Amygdala (tissue), 56 donors: ENCODE results near the gene REXO1.
"Not testable (repeated sequence)": the region's sequence is repeated elsewhere in the genome, so short reads cannot be mapped to it uniquely, and the experiment has no call there.

Experiments
- DNase-seq, 56 donors: peaks; one replicate each; lab custom pipeline; 2025; lab: John Stamatoyannopoulos, UW

The REXO1 gene

DNA sequence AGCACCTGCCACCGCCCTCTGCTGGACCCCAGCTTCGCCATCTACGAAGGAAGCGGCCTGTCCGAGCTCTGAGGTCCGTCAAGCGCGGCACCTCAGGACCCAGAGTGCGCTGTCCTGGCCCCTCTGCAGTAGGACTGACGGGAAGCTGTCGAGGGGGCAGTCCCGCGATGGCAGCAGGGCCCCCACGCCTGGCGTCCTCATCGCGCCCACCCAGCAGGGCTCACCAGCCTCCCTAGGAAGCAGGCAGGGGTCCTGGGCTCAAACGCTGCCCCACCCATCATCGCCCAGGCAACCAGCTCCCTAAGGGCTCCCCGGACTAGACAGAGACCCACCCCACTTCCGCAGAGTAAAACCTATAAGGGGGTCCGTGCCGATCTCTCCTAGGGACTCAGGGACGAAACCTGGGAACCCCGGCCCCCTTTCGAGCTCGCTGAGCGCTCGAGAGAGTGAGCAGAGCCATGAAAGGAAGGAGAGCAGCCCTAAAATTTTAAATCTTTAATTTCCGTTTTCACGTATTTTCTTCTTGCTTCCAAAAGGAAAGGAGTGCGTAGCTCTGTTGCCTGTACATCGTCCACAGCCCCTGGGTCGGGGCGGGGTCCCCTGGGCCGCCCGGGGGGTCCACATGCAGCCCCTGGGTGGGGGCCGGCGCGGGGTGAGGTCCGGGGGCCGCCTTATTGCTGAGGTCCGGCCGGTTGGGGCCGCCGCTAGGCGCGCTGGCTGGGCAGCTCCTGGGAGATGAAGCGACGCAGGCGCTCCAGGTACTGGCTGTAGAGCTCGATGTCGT, 28.4 kb upstream of the REXO1 start:
- not testable (repeated sequence) for DNase-seq

DNA sequence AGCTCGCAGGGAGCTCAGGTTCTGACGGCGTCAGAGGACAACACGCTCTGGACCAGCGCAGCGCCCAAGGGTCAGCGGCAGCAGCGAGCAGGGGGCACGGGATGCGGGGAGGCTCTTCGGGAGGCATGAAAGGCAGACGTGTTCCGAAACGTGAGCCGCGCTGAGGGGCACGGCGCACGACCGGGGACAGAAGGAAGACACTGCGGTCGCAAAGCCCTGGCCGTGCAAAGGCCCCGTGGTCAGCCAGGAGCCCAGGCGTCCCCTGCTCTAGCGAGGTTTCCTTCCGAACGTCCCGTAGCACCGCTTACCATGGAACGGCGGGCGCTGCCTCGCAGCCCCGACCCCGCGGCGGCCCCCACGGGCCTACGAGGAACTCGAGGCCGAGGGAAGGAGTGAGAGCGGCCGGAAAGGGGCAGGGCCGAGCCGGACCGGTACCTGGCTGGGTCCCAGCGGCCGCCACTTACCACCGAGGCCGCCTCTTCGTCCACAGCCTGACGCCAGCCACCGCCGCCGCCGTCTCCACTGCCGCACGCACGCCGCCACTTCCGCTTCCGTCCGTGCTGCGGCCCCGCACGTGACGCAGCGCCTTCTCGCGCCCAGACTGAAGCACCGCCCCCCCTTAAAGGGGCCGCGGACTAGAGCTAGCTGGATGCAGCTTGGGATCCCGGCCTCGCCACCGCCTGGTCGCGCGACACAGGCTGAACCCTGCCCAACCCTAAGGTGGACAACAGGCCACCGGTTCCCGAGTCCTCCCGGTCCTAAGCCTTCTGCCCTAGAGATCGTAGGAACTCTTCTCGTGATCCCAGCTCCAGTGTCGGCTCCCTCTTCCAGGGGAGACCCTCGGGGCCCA, 27.6 kb upstream of the REXO1 start:
- peak in 55 of 56 donors; percentile 50 to 96 (median 84) for DNase-seq

- not testable (repeated sequence) for DNase-seq
Measured at GRCh38 chr19:1875265-1875645, 27.0 kb upstream of the REXO1 start.

GRCh38 chr19:1874554-1875185, 26.4 kb upstream of the REXO1 start:
- no peak for DNase-seq

DNA sequence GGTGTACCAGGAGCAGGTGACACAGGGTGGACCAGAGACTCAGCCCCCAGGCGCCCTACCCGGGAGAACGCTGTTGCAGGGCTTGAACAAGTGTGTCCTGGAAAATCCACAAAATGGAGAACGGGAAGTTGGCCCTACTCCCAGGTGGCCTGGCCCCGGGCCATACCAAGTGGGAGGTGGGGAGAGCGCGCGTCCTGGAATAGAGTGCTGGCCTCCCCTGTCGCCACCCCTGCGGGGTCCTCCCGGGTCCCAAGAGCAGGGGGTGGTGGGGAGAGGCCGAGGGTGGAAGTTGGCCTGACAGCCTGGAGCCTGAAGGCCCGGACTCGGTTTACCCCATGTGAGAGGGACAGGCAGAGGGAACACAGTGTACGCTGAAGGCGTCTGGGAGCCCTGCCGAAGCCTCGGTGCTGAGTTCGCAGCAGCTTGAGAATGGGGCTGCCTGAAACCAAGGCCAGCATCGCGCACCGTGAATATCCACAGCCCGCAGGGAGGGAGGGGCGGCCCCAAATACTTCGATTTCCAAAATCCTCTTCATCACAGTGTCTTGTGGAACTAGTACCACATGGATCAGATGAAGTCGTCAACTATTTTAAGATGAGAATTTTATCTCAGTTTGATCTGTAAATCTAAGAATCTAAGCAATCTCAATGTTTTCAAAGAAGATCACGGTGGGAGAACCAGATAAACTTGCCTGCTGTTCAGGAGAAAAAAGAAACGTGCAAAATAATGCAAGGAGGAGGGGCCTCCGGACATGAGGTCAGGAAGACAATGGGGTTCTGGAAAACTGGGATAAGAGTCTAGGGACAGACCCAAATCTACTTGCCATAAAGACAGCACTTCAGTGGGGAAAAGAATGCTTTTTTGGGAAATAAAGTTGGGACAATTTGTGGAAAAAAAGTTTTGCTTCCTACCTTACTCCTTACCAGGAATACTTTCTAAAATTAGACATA, 25.5 kb upstream of the REXO1 start:
- DNase-seq: peak in 26 of 56 donors; percentile 28 to 82 (median 57)

- DNase-seq: peak in 1 of 56 donors; percentile 60
Measured at GRCh38 chr19:1872807-1873523, 24.7 kb upstream of the REXO1 start.

DNA sequence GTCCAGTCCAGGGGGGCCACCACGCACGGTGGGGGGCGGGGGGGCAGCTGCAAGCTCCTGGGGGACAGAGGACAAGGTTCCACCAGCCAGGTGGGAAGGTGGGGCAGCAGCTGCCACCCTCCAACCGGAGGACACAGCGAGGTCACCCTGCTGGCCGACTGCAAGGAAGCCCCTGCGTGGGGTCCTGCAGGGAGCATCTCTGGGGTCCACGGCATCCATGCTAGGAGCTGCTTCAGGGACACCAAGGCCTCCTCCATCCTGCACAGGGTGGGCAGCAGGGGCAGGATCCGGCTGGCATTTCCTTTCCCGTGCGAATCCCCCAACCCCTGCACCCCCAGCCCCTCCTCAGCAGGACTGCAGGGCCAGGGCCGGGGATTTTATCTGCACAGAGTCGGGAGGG, 23.3 kb upstream of the REXO1 start:
- no peak for DNase-seq

DNA sequence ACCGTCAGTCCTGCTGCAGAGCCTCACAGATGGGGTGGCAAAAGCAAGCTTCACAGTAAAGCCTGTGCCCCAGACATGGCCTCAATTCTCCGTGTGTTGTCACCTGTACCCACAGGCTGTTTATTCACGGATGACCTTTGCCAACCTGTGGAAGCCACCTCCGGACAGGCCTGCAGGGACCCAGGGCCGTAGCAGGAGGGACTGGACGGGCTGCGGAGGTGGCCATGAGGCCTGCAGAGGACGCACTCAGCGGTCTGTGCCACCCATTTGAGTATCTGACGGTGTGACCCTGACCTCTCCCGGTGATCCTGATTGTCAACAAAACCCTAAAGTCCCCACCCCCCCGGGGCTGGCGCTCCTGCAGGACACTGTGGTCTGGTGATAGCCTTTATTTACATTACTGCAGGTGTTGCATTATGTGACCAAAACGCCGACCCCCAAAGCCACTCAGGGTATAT, 22.9 kb upstream of the REXO1 start:
- no peak for DNase-seq

DNA sequence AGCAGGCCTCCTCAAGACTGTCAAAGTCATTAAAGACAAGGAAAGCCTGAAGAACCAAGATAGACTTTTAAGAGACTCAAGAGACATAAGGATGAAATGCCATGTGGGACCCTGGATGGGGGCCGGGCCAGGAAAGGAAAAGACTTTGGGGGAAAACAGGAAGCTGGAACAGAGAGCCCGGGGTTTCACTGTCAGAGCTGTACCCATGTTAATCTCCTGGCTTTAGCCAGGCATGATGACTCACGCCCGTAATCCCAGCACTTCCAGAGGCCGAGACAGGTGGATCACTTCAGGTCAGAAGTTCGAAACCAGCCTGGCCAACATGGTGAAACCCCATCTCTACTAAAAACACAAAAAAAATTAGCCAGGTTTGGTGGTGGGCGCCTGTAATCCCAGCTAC, 20.7 kb upstream of the REXO1 start:
- DNase-seq: no peak

- no peak for DNase-seq
Measured at GRCh38 chr19:1867349-1867724, 19.1 kb upstream of the REXO1 start.

DNA sequence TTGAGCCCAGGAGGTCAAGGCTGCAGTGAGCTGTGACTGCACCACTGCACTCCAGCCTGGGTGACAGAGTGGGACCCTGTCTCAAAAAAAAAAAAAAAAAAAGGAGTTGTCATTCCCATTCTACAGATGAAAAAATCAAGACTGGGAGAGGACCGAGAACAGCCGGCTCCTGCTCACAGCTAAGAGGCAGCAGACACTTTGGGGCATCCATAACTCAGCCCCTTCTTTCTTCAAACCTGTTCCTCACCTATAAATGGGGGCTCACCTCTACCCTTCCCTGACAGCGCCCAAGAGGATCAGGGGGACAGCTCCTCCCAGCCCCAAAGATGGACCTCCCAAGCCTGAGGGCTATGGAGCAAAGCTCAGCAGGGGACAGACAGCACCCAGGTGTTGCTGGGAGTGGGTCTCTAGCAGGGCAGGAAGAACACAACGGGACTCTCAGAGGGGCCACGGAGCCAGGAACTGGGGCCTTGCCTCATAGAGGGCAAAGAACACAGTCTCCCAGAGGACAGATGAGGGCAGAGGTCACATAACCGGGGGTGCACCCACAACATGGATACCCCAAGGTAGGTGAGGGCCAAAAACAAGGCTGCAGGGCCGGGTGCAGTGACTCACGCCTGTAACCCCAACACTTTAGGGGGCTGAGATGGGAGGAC, 18.5 kb upstream of the REXO1 start:
- DNase-seq: no peak

- no peak for DNase-seq
Measured at GRCh38 chr19:1865172-1866010, 17.1 kb upstream of the REXO1 start.

GRCh38 chr19:1864480-1865171, 16.3 kb upstream of the REXO1 start:
- peak in 33 of 56 donors; percentile 9 to 72 (median 45) for DNase-seq

DNA sequence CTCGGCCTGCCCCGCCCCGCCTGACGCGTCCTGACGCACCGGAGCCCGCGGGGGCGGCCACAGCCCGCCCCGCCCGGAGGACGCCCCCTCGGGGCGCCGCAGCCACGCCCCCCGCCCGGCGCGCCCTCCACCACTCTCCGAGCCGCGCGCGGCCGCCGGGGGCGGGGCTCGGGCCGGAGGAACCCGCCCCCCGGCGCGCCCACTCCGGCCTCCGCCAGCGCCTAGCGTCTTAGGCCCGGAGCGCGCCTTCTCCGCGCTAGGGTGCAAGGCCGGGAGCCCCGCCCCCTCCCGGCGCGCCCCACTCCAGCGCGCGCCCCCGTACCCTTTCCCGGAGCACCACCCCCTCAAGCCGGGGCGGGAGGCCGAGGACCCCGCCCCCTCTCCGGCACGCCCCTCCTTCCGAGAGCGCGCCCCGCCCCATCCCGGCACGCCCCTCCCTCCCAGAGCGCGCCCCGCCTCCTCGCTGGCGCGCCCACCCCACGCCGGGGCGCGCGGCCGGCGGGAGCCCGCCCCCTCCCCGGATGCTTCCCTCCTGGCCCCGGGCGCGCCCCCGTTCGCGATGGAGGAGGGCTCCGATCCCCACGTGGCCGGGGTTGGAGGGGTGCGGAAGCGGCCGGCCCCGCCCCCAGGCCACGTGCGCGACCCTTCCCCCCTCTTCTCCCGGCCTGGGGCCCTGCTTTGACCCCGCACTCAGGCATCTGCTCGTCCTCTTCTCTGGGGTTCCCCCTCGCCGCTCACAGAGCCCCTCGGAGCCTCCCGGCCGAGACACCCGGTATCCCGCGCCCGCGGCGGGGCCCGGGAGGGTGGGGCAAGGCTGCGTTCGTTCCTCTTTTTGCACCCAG, 15.6 kb upstream of the REXO1 start:
- peak; percentile 46 to 97 (median 82) for DNase-seq

- no peak for DNase-seq
Measured at GRCh38 chr19:1863328-1863637, 15.0 kb upstream of the REXO1 start, which contains the start of gene KLF16. Gene KLF16 (minus strand): TSS chr19:1863579. CDS start chr19:1863497, 82 bp downstream.
